Measurements from ENCODE around the gene HHAT. TPM values are rescaled to one million over a fixed set of nuclear protein-coding genes. Genes with fewer than 3 reads are reported as not detected.

Gene HHAT
- total RNA-seq, 2 donors from 2014 or later = 7.5 to 9.2 TPM

GRCh38 chr1:210690236-210690635 lies 361.5 kb downstream of the HHAT start:
- H3K9me3 ChIP-seq (ENCODE audit: control insufficient read depth, low read length, poor library complexity, severe bottlenecking) = no peaks in the 10 kb centered on the region
- ATAC-seq = no peak
- H3K27ac Mint-ChIP-seq = peak overlapping the region; percentile 29
- H3K27me3 Mint-ChIP-seq = no peaks in the 10 kb centered on the region
- no peak for DNase-seq
- no peaks in the 10 kb centered on the region for H3K4me1 Mint-ChIP-seq
- H3K4me3 Mint-ChIP-seq = no peak overlapping the region
- no peaks in the 10 kb centered on the region for H3K36me3 Mint-ChIP-seq (ENCODE audit: low read depth)

- Mint-ChIP-seq H3K27me3 (peaks cover under 1% of the 10 kb centered on the region), H3K4me1 (peaks cover under 1% of the 10 kb centered on the region), H3K27ac (no peak overlapping the region), H3K36me3 (ENCODE audit: low read depth) (no peaks in the 10 kb centered on the region), H3K4me3 (no peak overlapping the region)
- DNase-seq (no peak), ATAC-seq (no peak)
- no peaks in the 10 kb centered on the region for H3K9me3 ChIP-seq (ENCODE audit: control insufficient read depth, low read length, poor library complexity, severe bottlenecking)
These were observed 362.4 kb downstream of the HHAT start for GRCh38 chr1:210691039-210691610.

- Mint-ChIP-seq H3K4me1 (peaks cover 3% of the 10 kb centered on the region), H3K4me3 (no peak overlapping the region), H3K27ac (no peak overlapping the region), H3K36me3 (ENCODE audit: low read depth) (no peaks in the 10 kb centered on the region), H3K27me3 (peaks cover 5% of the 10 kb centered on the region)
- ATAC-seq = no peak
- no peak for DNase-seq
- no peaks in the 10 kb centered on the region for H3K9me3 ChIP-seq (ENCODE audit: control insufficient read depth, low read length, poor library complexity, severe bottlenecking)
These were observed 364.1 kb downstream of the HHAT start for GRCh38 chr1:210692796-210693195.

- H3K9me3 ChIP-seq (ENCODE audit: control insufficient read depth, low read length, poor library complexity, severe bottlenecking) = no peaks in the 10 kb centered on the region
- Mint-ChIP-seq H3K4me1 (peaks cover 3% of the 10 kb centered on the region), H3K4me3 (no peak overlapping the region), H3K27ac (no peak overlapping the region), H3K36me3 (ENCODE audit: low read depth) (no peaks in the 10 kb centered on the region), H3K27me3 (peaks cover 5% of the 10 kb centered on the region)
- ATAC-seq = no peak
- DNase-seq = no peak
These were observed 366.3 kb downstream of the HHAT start for GRCh38 chr1:210695026-210695425.

- no peak overlapping the region for H3K27ac Mint-ChIP-seq
- no peak for ATAC-seq
- no peaks in the 10 kb centered on the region for H3K9me3 ChIP-seq (ENCODE audit: control insufficient read depth, low read length, poor library complexity, severe bottlenecking)
- H3K4me1 Mint-ChIP-seq = peaks cover 5% of the 10 kb centered on the region
- DNase-seq = no peak
- H3K36me3 Mint-ChIP-seq (ENCODE audit: low read depth) = peaks cover 3% of the 10 kb centered on the region
- H3K4me3 Mint-ChIP-seq = no peak overlapping the region
- peaks cover 5% of the 10 kb centered on the region for H3K27me3 Mint-ChIP-seq
These were observed 368.0 kb downstream of the HHAT start for GRCh38 chr1:210696709-210697108.

- Mint-ChIP-seq H3K27ac (no peak overlapping the region), H3K4me3 (no peak overlapping the region), H3K4me1 (peaks cover 5% of the 10 kb centered on the region)
These were observed 368.5 kb downstream of the HHAT start for GRCh38 chr1:210697185-210697584.

GRCh38 chr1:210698661-210699060 lies 370.0 kb downstream of the HHAT start:
- peaks cover 5% of the 10 kb centered on the region for H3K4me1 Mint-ChIP-seq
- peaks cover 5% of the 10 kb centered on the region for H3K27me3 Mint-ChIP-seq
- no peak overlapping the region for H3K4me3 Mint-ChIP-seq
- ATAC-seq = no peak
- no peak overlapping the region for H3K27ac Mint-ChIP-seq
- no peaks in the 10 kb centered on the region for H3K9me3 ChIP-seq (ENCODE audit: control insufficient read depth, low read length, poor library complexity, severe bottlenecking)
- H3K36me3 Mint-ChIP-seq (ENCODE audit: low read depth) = peaks cover 4% of the 10 kb centered on the region
- DNase-seq = no peak

More at GRCh38 chr1:210697185-210697584, 368.5 kb downstream of the HHAT start:
- H3K27me3 Mint-ChIP-seq = peaks cover 5% of the 10 kb centered on the region
- peaks cover 4% of the 10 kb centered on the region for H3K36me3 Mint-ChIP-seq (ENCODE audit: low read depth)
- ATAC-seq (no peak), DNase-seq (no peak)
- no peaks in the 10 kb centered on the region for H3K9me3 ChIP-seq (ENCODE audit: control insufficient read depth, low read length, poor library complexity, severe bottlenecking)

- Mint-ChIP-seq H3K27me3 (peaks cover 5% of the 10 kb centered on the region), H3K36me3 (ENCODE audit: low read depth) (peaks cover 4% of the 10 kb centered on the region), H3K27ac (no peak overlapping the region), H3K4me3 (no peak overlapping the region), H3K4me1 (peaks cover 5% of the 10 kb centered on the region)
- no peak for DNase-seq
- H3K9me3 ChIP-seq (ENCODE audit: control insufficient read depth, low read length, poor library complexity, severe bottlenecking) = no peaks in the 10 kb centered on the region
- no peak for ATAC-seq
These were observed 371.4 kb downstream of the HHAT start for GRCh38 chr1:210700083-210700482.

GRCh38 chr1:210700511-210700910 lies 371.8 kb downstream of the HHAT start:
- no peak for DNase-seq
- H3K36me3 Mint-ChIP-seq (ENCODE audit: low read depth) = peaks cover 4% of the 10 kb centered on the region
- H3K4me3 Mint-ChIP-seq = no peak overlapping the region
- peaks cover 5% of the 10 kb centered on the region for H3K4me1 Mint-ChIP-seq
- ATAC-seq = no peak
- no peaks in the 10 kb centered on the region for H3K9me3 ChIP-seq (ENCODE audit: control insufficient read depth, low read length, poor library complexity, severe bottlenecking)
- peaks cover 5% of the 10 kb centered on the region for H3K27me3 Mint-ChIP-seq
- H3K27ac Mint-ChIP-seq = no peak overlapping the region

GRCh38 chr1:210702506-210702905 lies 373.8 kb downstream of the HHAT start:
- H3K4me1 Mint-ChIP-seq = peaks cover 4% of the 10 kb centered on the region
- H3K4me3 Mint-ChIP-seq = no peak overlapping the region
- no peak for DNase-seq
- H3K27me3 Mint-ChIP-seq = no peaks in the 10 kb centered on the region
- no peaks in the 10 kb centered on the region for H3K9me3 ChIP-seq (ENCODE audit: control insufficient read depth, low read length, poor library complexity, severe bottlenecking)
- no peak overlapping the region for H3K27ac Mint-ChIP-seq
- ATAC-seq = no peak
- peaks cover 4% of the 10 kb centered on the region for H3K36me3 Mint-ChIP-seq (ENCODE audit: low read depth)

- DNase-seq = no peak
- peaks cover 4% of the 10 kb centered on the region for H3K4me1 Mint-ChIP-seq
- ATAC-seq = no peak
- no peaks in the 10 kb centered on the region for H3K27me3 Mint-ChIP-seq
- no peak overlapping the region for H3K4me3 Mint-ChIP-seq
- H3K36me3 Mint-ChIP-seq (ENCODE audit: low read depth) = peaks cover 4% of the 10 kb centered on the region
- H3K27ac Mint-ChIP-seq = no peak overlapping the region
- H3K9me3 ChIP-seq (ENCODE audit: control insufficient read depth, low read length, poor library complexity, severe bottlenecking) = no peaks in the 10 kb centered on the region
These were observed 374.9 kb downstream of the HHAT start for GRCh38 chr1:210703593-210703992.

- no peak overlapping the region for H3K4me3 Mint-ChIP-seq
- H3K9me3 ChIP-seq (ENCODE audit: control insufficient read depth, low read length, poor library complexity, severe bottlenecking) = no peaks in the 10 kb centered on the region
- H3K36me3 Mint-ChIP-seq (ENCODE audit: low read depth) = peaks cover 4% of the 10 kb centered on the region
- H3K27me3 Mint-ChIP-seq = no peaks in the 10 kb centered on the region
- H3K4me1 Mint-ChIP-seq = peaks cover 4% of the 10 kb centered on the region
- H3K27ac Mint-ChIP-seq = no peak overlapping the region
- no peak for ATAC-seq
- no peak for DNase-seq
These were observed 376.4 kb downstream of the HHAT start for GRCh38 chr1:210705086-210705485.

GRCh38 chr1:210706246-210706645 lies 377.5 kb downstream of the HHAT start:
- DNase-seq (no peak), ATAC-seq (no peak)
- Mint-ChIP-seq H3K4me1 (peaks cover 2% of the 10 kb centered on the region), H3K36me3 (ENCODE audit: low read depth) (peaks cover 4% of the 10 kb centered on the region), H3K27me3 (no peaks in the 10 kb centered on the region), H3K27ac (no peak overlapping the region), H3K4me3 (no peak overlapping the region)
- no peaks in the 10 kb centered on the region for H3K9me3 ChIP-seq (ENCODE audit: control insufficient read depth, low read length, poor library complexity, severe bottlenecking)
